ENCODE measurements around the gene MBNL1.

The MBNL1 gene

DNA sequence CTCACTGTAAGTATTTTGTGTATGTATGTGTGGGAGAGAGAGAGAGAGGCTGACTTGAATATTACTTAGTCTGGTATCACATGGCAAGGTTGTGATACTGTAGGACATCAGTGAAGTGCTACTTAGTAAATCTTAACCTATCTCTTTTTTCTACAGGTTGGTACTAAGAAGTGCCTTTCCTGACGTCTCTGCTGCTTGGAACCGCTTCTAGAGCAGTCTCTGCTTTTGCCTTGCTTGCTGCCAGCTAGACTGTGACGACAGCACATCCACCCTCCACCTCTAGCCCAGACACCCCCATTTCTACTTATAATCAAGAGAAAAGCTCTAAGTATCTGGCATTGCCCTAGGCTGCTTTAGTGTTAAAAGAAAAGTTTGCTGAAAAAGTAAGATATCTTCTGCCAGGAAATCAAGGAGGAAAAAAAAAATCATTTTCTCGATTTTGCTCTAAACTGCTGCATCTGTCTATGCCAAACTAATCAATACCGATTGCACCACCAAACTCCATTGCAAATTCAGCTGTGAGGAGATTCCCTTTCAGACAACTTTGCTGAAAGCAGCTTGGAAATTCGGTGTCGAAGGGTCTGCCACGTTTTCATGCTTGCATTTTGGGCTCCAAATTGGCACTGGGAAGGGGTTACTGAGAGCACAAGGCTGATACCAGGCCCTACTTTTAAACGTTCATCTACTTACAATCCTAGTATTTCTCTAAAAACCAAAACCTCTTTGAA, 30.7 kb downstream of the MBNL1 start:
- DNase-seq = peak; percentile 34

DNA sequence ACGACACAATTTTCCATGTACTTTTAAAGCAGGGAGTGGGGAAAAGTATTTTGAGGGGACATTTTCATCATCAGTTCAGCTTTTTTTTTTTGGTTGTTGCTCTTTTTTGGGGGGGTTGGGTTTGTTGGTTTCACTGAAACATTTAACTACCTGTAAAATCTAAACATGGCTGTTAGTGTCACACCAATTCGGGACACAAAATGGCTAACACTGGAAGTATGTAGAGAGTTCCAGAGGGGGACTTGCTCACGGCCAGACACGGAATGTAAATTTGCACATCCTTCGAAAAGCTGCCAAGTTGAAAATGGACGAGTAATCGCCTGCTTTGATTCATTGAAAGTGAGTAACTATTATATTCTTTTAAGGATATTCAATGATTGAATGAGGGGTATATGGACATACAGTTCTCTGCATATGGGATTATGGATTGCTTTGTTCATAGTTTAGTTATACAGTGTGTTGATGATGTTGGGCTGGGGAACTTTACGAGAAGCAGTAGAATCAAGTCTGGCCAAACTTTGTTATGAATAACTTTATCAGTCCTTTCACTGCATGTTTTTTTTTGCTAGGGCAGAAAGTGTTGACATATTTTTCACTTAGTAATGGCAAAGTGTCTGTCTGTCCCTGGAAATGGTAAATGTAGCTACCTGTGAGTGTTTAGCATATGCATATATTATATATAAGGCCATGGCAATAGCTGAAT, 31.5 kb downstream of the MBNL1 start:
- no peak for DNase-seq

DNA sequence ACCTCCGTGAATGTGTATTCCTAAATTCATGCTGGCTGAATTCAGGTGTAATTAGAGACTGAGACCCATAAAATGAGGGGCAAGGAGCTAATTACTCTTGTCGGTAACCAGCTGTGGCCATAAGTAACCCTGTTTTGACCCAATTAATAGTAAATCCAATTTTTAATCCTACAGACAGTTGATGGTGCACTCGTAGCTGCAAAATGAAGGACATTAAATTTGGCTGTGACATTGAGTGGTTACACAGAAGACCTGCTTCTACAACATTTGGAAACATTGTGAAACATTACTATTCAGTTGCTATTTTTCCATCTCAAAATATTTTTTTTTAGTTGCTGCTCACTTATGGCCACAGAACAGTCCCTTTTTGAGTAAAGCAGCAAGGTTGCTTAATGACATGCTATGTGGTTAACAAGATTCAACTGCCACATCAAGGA, 33.0 kb downstream of the MBNL1 start:
- no peak for DNase-seq

- DNase-seq = peak; percentile 63
These were observed 33.8 kb downstream of the MBNL1 start for GRCh38 chr3:152302521-152303021.

- DNase-seq = no peak
These were observed 35.4 kb downstream of the MBNL1 start for GRCh38 chr3:152304160-152304559.

- DNase-seq = no peak
These were observed 36.3 kb downstream of the MBNL1 start for GRCh38 chr3:152305075-152305474.

- no peak for DNase-seq
These were observed 39.2 kb downstream of the MBNL1 start for GRCh38 chr3:152307829-152308474.

DNA sequence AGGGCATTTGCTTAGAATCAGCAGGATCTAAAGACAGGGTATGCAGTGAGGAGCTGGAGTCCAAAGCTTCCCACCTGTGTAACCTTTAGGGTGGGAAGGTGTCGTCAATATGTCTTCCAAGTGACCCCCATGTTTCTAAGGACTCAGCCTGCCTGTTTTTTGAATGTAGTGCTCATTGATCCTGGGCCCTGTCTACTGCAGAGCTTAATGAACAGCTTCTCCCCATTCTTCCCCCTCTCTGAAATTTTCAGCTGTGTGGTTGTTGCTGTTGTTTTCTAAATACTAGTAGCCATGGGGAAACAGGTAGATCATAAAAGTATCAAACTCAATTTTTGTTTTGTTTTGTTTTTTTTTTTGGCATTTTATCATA, 39.7 kb downstream of the MBNL1 start:
- no peak for DNase-seq

DNA sequence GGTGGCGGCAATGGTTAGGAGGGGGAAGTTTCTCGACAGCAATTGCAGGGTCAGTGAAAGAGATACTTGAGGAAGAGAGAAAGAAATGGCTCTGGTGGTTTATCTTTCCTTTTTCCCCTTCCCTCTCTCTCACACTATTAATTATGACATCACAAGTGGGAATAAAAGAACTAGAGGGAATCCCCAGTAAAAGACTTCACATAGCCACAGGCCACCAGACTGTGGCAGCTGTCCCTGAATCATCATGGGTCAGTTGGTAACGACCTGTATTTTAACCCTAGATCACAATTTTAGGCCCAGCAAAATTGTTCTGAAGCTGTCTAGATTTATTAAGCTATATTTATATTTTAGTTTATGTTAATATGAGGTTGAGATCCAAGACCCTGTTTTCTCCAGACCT, 40.3 kb downstream of the MBNL1 start:
- DNase-seq = no peak

GRCh38 chr3:152309535-152310307, 41.0 kb downstream of the MBNL1 start:
- DNase-seq = no peak

GRCh38 chr3:152313430-152313829, 44.7 kb downstream of the MBNL1 start:
- no peak for DNase-seq

DNA sequence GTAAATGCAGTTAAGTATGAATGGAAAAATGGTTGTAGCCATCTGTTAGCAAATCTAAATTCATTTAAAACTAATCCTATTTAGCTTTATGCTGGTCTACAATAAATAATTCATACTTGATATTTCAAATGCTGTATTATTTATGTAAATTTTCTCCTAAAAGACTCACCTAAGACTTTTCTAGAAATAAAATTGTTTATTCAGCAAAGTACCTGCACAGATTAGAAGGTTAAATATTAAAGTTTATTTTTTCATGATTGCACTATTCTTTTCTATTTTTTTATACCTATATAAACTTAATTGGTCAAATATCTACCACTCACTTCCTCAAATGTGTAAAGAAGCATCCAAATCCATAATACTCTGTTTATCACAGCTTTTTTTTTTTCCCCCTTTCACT, 45.2 kb downstream of the MBNL1 start:
- DNase-seq = no peak

DNA sequence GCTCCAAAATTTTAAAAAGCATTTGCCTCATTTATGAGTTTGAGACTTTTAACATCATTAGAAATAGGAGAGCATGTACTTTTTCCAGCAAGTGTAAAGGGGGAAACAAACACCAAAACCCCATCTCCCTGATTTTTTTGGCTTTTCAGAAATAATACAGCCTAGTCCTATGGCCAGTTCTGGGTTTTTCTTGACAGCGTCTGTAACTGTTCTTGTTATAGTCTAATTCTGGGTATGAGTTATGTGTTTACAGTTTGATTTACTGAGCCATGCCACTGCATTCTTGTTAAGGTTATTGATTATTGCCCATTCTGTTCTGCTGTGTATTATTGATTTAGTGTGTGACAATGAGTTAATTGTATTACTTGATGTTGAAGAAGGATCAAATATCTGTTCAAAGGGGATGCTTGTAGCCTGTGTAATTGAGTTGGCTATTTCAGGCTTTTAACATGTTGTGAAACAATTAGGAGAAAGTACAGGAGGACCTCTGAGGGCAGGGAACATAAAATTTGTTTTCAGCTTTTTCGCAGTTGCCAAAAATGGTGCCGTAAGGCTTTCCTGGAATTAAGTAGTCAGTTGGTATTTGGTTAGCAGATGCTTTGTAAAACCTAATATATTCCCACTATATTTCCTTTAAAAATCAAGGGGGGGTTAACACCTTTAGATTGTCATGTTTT, 46.1 kb downstream of the MBNL1 start:
- DNase-seq = no peak

GRCh38 chr3:152315623-152316022, 46.9 kb downstream of the MBNL1 start:
- DNase-seq = no peak

GRCh38 chr3:152316318-152316717, 47.6 kb downstream of the MBNL1 start:
- DNase-seq = no peak

DNA sequence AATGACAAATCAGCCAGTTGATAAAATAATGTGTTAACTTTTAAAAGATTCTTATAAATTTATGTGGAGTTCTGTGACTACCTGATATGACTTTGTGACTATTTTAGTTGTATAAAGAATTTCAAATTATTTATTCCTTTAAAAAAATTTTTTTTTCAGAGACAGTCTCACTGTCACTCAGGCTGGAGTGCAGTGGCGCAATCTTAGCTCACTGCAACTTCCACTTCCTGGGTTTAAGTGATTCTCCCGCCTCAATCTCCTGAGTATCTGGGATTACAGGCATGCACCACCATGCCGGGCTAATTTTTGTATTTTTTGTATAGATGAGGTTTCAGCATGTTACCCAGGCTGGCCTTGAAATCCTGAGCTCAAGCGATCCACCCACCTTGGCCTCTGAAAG, 48.5 kb downstream of the MBNL1 start:
- no peak for DNase-seq

GRCh38 chr3:152317956-152318355, 49.2 kb downstream of the MBNL1 start:
- DNase-seq = no peak

GRCh38 chr3:152318512-152318911, 49.8 kb downstream of the MBNL1 start:
- no peak for DNase-seq

DNA sequence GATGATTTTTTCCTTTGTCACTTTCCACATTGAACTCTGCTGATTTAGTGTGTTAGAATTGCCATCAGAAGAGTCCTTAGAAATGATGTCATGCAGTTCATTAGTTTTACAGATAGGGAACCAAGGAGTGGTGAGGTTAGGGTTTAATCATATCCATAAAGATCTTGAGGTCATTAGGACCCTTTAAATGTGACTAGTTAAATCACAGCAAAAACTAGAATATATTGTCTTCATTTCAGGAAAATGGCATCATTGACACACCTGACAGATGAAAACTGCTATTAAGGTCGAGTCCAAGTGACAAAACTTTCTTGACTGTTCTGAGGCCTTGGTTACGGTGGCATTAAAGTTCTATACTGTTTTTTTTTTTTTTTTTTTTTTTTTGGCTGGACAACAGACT, 50.5 kb downstream of the MBNL1 start:
- no peak for DNase-seq

DNA sequence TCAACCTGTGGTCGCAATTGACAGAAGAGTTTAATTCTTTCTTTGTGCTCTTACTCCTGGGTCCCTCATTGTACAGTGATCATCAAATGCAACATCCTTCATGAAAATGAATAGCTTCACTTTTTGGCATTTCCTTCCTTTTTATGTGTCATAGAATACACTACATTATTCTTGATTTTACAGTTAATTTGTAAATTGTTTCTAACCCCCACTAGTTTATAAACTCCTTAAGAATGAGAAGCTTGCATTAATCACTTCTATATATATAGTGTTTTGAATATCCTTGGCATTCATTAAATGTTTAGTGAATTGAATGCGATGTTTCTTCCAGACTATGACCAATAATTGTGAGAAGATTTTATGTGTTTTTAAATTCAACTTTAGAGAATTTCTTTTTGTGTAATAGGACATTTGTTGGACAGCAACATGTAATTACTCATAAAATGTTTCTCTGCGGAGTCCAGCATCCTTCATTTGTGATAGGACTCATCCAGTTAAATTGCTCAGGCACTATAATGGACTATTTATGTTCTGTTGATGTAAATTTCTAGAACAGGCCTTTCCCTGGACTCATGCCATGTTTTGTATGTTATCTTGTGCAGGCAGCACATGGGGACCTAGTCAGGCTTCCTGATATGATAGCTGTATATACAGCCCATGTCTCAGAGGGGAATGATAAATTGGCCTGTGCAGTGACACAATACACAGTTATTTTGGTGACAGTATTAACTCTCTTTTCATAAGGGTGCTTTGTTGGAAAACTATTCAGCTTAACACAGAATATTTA, 51.3 kb downstream of the MBNL1 start:
- DNase-seq = no peak

DNA sequence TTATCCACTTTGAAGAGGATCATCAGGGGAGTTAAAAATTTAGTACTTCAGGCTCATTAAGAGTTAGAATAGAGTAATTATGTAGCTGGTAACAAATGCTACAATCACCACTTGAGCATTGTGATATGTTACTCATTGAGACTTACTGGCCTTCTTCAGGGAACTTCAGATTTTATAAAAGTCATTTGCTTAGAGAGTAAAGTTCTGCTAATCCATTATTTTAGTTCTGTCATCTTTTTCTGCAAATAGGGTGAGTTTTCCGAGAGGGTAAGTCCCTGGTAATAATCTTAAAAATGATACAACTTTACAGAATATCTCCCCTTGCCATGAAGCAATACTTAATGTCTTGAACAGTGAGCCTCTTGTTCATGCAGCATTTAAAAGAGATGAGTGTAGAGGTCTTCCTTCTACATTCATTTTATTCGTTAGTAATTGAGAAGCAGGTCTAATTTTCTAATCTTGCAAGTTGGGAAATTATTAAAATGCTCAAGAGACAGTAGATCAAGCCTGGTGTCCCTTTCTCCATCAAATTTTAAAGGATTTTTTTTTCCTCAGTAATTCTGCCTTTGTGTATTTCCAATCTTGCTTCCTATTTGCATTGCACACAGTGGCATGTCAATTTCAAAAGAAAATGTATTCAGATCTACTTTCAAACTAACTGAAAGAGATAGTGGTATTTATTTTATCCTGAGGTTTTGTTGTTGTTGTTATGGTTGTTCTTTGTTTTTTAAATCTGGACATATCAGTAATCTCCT, 52.6 kb downstream of the MBNL1 start:
- no peak for DNase-seq
